Lower leg skin (tissue), 3 donors: ENCODE data around the gene KIF15.

Source experiments
- POLR2A ChIP-seq, 2 donors: fragments of 450-650 bp; IDR thresholded peaks; one replicate each; pipeline ENCODE4 v1.6.1; 2016 to 2017; ENCODE audit warnings: antibody characterized with exemption in 2 of 2, mild to moderate bottlenecking in 1 of 2, moderate library complexity in 1 of 2
- TF ChIP-seq, protein P1 (sequence below), 3 donors: fragments of 450-650 bp; IDR thresholded peaks; one replicate each; pipeline ENCODE4 v1.5.1; 2016; ENCODE audit warnings: antibody characterized with exemption in 3 of 3, mild to moderate bottlenecking in 3 of 3, moderate library complexity in 2 of 3

DNA sequence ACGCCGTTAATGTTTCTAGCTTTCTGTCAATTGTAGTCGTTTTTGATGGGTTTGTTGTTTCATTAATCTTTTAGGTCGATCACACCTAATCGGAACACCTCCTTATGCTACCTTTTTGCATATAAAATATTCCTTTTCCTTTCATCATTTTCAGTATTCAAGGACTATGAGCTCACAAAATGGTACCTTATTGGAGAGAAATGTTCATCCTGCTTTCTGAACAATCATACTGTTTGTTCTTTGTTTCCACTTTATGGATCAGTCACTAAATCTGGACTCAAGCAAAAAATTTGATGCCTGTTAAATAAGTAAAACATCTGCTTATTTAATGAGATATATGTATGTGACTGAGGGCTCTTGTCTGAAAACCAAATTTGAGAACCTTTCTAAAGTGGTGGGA is 1.1 kb downstream of the KIF15 start:
- TF ChIP-seq, protein P1, sequence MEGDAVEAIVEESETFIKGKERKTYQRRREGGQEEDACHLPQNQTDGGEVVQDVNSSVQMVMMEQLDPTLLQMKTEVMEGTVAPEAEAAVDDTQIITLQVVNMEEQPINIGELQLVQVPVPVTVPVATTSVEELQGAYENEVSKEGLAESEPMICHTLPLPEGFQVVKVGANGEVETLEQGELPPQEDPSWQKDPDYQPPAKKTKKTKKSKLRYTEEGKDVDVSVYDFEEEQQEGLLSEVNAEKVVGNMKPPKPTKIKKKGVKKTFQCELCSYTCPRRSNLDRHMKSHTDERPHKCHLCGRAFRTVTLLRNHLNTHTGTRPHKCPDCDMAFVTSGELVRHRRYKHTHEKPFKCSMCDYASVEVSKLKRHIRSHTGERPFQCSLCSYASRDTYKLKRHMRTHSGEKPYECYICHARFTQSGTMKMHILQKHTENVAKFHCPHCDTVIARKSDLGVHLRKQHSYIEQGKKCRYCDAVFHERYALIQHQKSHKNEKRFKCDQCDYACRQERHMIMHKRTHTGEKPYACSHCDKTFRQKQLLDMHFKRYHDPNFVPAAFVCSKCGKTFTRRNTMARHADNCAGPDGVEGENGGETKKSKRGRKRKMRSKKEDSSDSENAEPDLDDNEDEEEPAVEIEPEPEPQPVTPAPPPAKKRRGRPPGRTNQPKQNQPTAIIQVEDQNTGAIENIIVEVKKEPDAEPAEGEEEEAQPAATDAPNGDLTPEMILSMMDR (IDR thresholded peaks at IDR 0.05): no peak
- TF ChIP-seq POLR2A (IDR thresholded peaks at IDR 0.05): no peak
